SK-N-SH (cell line): ENCODE measurements around the gene MDH2. TPM values are rescaled to one million over a fixed set of nuclear protein-coding genes. Genes with fewer than 3 reads are reported as not detected.

Source experiments
- CTCF ChIA-PET: fragments of 300-600, 350-600 bp; formaldehyde crosslinking; extraction: SDS; loops from one replicate; lab custom pipeline; 2021; lab: Yijun Ruan, JAX
- POLR2A ChIA-PET: fragments of 350-600 bp; sonication (Branson Sonifier 250); formaldehyde crosslinking; extraction: SDS; loops from one replicate; lab custom pipeline; 2020; ENCODE audit warnings: antibody characterized with exemption, inconsistent platforms; lab: Yijun Ruan, JAX
- DNase-seq: peaks from one replicate; pipeline ENCODE4 v3.0.0; 2012
- H2AFZ ChIP-seq: fragments of 200-600 bp; sonication (generic); 2 replicates; pipeline ENCODE4 v1.8.1; 2016; ENCODE audit warnings: antibody characterized with exemption, mild to moderate bottlenecking, low read depth
- H3F3A ChIP-seq: fragments of 200-600 bp; sonication (generic); replicated peaks from 2 replicates; pipeline ENCODE3; 2016; ENCODE audit warnings: antibody characterized with exemption, mild to moderate bottlenecking; ENCODE audit not compliant: insufficient read depth
- H3K27ac ChIP-seq, 2 experiments: fragments of 200-500 bp in 1 of 2; fragments of 200-600 bp in 1 of 2; sonication (Bioruptor generic) in 1 of 2; sonication (generic), shearing (Covaris generic) in 1 of 2; 2 replicates each; pipeline versions ENCODE4 v1.5.1 to v1.6.1; 2014 to 2016; ENCODE audit warnings: low read depth in 2 of 2, inconsistent platforms in 1 of 2, low read length in 1 of 2, mild to moderate bottlenecking in 1 of 2, mixed read lengths in 1 of 2
- H3K27me3 ChIP-seq: fragments of 200-600 bp; sonication (generic), shearing (Covaris generic); 2 replicates; pipeline ENCODE4 v1.6.1; 2016; ENCODE audit warnings: mixed run types; ENCODE audit not compliant: insufficient read depth
- H3K36me3 ChIP-seq, 2 experiments: fragments of 200-500 bp in 1 of 2; fragments of 200-600 bp in 1 of 2; sonication (Bioruptor generic) in 1 of 2; sonication (generic) in 1 of 2; replicated peaks in 1 of 2; 2 replicates each; pipeline versions ENCODE3 to v1.5.1; 2014 to 2016; ENCODE audit warnings: low read length in 1 of 2, mild to moderate bottlenecking in 1 of 2; ENCODE audit not compliant: insufficient read depth in 2 of 2, control insufficient read depth in 1 of 2
- H3K4me1 ChIP-seq, 2 experiments: fragments of 200-500 bp in 1 of 2; fragments of 200-600 bp in 1 of 2; sonication (Bioruptor generic) in 1 of 2; sonication (generic), shearing (Covaris generic) in 1 of 2; 2 replicates each; pipeline versions ENCODE4 v1.5.1 to v1.6.1; 2014 to 2016; ENCODE audit warnings: low read depth in 1 of 2, low read length in 1 of 2, mixed run types in 1 of 2; ENCODE audit not compliant: insufficient read depth in 2 of 2, control insufficient read depth in 1 of 2
- H3K4me2 ChIP-seq: fragments of 200-600 bp; sonication (generic), shearing (Covaris generic); 2 replicates; pipeline ENCODE4 v1.6.1; 2017; ENCODE audit warnings: mixed run types
- H3K4me3 ChIP-seq, 2 experiments: fragments of 200-500 bp in 1 of 2; fragments of 200-600 bp in 1 of 2; sonication (Bioruptor generic) in 1 of 2; sonication (generic), shearing (Covaris generic) in 1 of 2; 2 replicates each; pipeline versions ENCODE4 v1.5.1 to v1.8.1; 2014 to 2016; ENCODE audit warnings: low read depth in 2 of 2, inconsistent platforms in 1 of 2, low read length in 1 of 2, mild to moderate bottlenecking in 1 of 2, mixed read lengths in 1 of 2, moderate library complexity in 1 of 2
- H3K79me2 ChIP-seq: fragments of 200-600 bp; sonication (generic); 2 replicates; pipeline ENCODE4 v1.8.1; 2017; ENCODE audit warnings: mild to moderate bottlenecking; ENCODE audit not compliant: insufficient read depth
- H3K9ac ChIP-seq: fragments of 200-600 bp; sonication (generic); 2 replicates; pipeline ENCODE4 v1.6.1; 2017; ENCODE audit warnings: mixed run types
- H3K9me2 ChIP-seq: fragments of 200-600 bp; sonication (generic); 2 replicates; pipeline ENCODE4 v1.6.1; 2017; ENCODE audit warnings: mixed run types
- H3K9me3 ChIP-seq: fragments of 200-600 bp; sonication (generic); 2 replicates; pipeline ENCODE4 v1.6.1; 2017; ENCODE audit warnings: mixed run types, mild to moderate bottlenecking, moderate library complexity
- H4K20me1 ChIP-seq: fragments of 200-600 bp; sonication (generic); 2 replicates; pipeline ENCODE4 v1.6.1; 2017; ENCODE audit warnings: mild to moderate bottlenecking, mixed run types; ENCODE audit not compliant: insufficient read depth
- CHD2 ChIP-seq: fragments of 150-350 bp; IDR thresholded peaks from 2 replicates; pipeline ENCODE4 v1.6.1; 2018; ENCODE audit warnings: low read length; ENCODE audit not compliant: partially characterized antibody
- GATA2 ChIP-seq: sonication (generic); formaldehyde crosslinking; IDR thresholded peaks from 2 replicates; pipeline ENCODE4 v1.5.0; 2020; ENCODE audit warnings: mild to moderate bottlenecking, missing genetic modification reagents
- JUND ChIP-seq: IDR thresholded peaks from 2 replicates; pipeline ENCODE4 v1.4.0; 2012
- MEF2A ChIP-seq: IDR thresholded peaks from 2 replicates; pipeline ENCODE4 v1.4.0; 2012; ENCODE audit warnings: low read depth, borderline replicate concordance
- NRF1 ChIP-seq: IDR thresholded peaks from 2 replicates; pipeline ENCODE4 v1.6.1; 2012; ENCODE audit warnings: low read depth, mild to moderate bottlenecking, low read length
- RAD21 ChIP-seq: IDR thresholded peaks from 2 replicates; pipeline ENCODE4 v1.6.1; 2012; ENCODE audit warnings: mild to moderate bottlenecking, low read length
- RXRA ChIP-seq: IDR thresholded peaks from 2 replicates; pipeline ENCODE4 v1.4.0; 2012; ENCODE audit warnings: low read depth, mild to moderate bottlenecking, borderline replicate concordance
- WGBS: methylation state at CpG from one replicate; pipeline ENCODE4 v1.1.6; 2017; ENCODE audit warnings: low lambda C conversion rate; 5-methylcytosine and 5-hydroxymethylcytosine counted together
- polyA plus RNA-seq, 3 experiments: library from polyadenylated mRNA; depleted of rRNA; stranded (reverse); fragments of >200 nt; gene quantifications; 2 replicates each; pipeline ENCODE4 v1.2.3, GENCODE V29; 2012
- TF ChIP-seq, protein P1 (sequence below): fragments of 200-600 bp; sonication (generic); IDR thresholded peaks from 2 replicates; pipeline ENCODE4 v1.6.1; 2017; ENCODE audit warnings: antibody characterized with exemption, mild to moderate bottlenecking, moderate library complexity
- TF ChIP-seq, protein P2 (sequence below): IDR thresholded peaks from 2 replicates; pipeline ENCODE4 v1.4.0; 2012; ENCODE audit warnings: low read depth, borderline replicate concordance
- TF ChIP-seq, protein P3 (sequence below): IDR thresholded peaks from 2 replicates; pipeline ENCODE4 v1.4.0; 2012; ENCODE audit warnings: low read depth, borderline replicate concordance
- TF ChIP-seq, protein P4 (sequence below): IDR thresholded peaks from 2 replicates; pipeline ENCODE4; 2012

MDH2 gene
- polyA plus RNA-seq, 1 of the 3 experiments (the other 2 are of a cell fraction): 301 TPM

DNA sequence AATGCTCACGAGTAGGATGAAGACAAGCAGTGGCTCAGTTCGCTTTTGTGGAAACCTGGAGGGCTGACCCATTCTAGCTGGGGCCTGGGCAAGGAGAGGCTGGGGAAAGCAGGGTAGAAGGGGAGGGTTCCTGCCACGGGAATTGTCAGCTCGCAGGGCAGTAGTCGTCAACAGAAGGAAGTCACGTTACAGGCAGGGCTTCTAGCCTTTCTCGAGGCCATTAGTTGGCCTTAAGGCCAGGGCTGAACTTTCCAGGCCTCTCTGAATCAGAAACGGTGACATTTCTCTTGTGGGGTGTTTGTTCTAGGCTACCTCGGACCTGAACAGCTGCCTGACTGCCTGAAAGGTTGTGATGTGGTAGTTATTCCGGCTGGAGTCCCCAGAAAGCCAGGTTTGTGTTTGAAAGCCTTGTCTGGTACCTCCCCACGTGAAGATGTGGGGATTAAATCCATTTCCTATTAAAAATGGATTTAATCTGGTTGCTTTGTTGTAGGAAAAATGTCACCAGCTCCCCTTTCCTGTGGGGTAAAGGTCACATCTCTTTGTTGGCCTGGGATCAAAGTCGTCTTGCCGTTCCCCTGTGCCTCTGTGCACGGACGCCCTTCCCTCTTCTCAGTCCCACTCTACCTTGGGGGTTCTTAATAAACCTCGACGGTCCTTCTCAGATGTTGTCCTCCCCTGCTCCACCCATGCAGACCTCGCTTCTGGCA lies 9.4 kb downstream of the MDH2 start:
- peaks cover 55% of the 10 kb centered on the region for H3K79me2 ChIP-seq
- no peak overlapping the region for H2AFZ ChIP-seq
- peaks cover 58 to 80% of the 10 kb centered on the region in 2 experiments for H3K36me3 ChIP-seq
- no peak for DNase-seq
- H3K27ac ChIP-seq: no peak overlapping the region
- H3K9me2 ChIP-seq: no peaks in the 10 kb centered on the region
- peaks cover 17% of the 10 kb centered on the region for H3F3A ChIP-seq
- POLR2A ChIA-PET: interaction anchor here (2.3 kb wide), 1 partner anchor 10 kb away, joined by 8 read pairs; the partner anchor contains the start of genes MDH2 and STYXL1
- H3K4me1 ChIP-seq: peaks cover 0 to 21% of the 10 kb centered on the region in 2 experiments; a peak in 2 of 4 replicates
- CTCF ChIA-PET: interaction anchor here (0.7 kb wide), 1 partner anchor 106 kb away, joined by 3 read pairs; no protein-coding TSS in a partner anchor
- H3K9ac ChIP-seq: no peak overlapping the region
- H3K27me3 ChIP-seq: no peaks in the 10 kb centered on the region
- no peak overlapping the region for H3K4me3 ChIP-seq
- no peaks in the 10 kb centered on the region for H3K9me3 ChIP-seq
- peaks cover 39% of the 10 kb centered on the region for H4K20me1 ChIP-seq
- WGBS: 90% methylated on average over 18 of the region's 18 CpGs
- TF ChIP-seq, protein P1, sequence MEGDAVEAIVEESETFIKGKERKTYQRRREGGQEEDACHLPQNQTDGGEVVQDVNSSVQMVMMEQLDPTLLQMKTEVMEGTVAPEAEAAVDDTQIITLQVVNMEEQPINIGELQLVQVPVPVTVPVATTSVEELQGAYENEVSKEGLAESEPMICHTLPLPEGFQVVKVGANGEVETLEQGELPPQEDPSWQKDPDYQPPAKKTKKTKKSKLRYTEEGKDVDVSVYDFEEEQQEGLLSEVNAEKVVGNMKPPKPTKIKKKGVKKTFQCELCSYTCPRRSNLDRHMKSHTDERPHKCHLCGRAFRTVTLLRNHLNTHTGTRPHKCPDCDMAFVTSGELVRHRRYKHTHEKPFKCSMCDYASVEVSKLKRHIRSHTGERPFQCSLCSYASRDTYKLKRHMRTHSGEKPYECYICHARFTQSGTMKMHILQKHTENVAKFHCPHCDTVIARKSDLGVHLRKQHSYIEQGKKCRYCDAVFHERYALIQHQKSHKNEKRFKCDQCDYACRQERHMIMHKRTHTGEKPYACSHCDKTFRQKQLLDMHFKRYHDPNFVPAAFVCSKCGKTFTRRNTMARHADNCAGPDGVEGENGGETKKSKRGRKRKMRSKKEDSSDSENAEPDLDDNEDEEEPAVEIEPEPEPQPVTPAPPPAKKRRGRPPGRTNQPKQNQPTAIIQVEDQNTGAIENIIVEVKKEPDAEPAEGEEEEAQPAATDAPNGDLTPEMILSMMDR: no peak
- TF ChIP-seq JUND: no peak
- no peak for TF ChIP-seq RXRA
- TF ChIP-seq, protein P2, sequence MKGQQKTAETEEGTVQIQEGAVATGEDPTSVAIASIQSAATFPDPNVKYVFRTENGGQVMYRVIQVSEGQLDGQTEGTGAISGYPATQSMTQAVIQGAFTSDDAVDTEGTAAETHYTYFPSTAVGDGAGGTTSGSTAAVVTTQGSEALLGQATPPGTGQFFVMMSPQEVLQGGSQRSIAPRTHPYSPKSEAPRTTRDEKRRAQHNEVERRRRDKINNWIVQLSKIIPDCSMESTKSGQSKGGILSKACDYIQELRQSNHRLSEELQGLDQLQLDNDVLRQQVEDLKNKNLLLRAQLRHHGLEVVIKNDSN: no peak
- TF ChIP-seq RAD21: no peak
- TF ChIP-seq MEF2A: no peak
- no peak for TF ChIP-seq NRF1
- no peak for TF ChIP-seq CHD2
- TF ChIP-seq, protein P3, sequence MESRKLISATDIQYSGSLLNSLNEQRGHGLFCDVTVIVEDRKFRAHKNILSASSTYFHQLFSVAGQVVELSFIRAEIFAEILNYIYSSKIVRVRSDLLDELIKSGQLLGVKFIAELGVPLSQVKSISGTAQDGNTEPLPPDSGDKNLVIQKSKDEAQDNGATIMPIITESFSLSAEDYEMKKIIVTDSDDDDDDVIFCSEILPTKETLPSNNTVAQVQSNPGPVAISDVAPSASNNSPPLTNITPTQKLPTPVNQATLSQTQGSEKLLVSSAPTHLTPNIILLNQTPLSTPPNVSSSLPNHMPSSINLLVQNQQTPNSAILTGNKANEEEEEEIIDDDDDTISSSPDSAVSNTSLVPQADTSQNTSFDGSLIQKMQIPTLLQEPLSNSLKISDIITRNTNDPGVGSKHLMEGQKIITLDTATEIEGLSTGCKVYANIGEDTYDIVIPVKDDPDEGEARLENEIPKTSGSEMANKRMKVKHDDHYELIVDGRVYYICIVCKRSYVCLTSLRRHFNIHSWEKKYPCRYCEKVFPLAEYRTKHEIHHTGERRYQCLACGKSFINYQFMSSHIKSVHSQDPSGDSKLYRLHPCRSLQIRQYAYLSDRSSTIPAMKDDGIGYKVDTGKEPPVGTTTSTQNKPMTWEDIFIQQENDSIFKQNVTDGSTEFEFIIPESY: no peak
- TF ChIP-seq, protein P4, sequence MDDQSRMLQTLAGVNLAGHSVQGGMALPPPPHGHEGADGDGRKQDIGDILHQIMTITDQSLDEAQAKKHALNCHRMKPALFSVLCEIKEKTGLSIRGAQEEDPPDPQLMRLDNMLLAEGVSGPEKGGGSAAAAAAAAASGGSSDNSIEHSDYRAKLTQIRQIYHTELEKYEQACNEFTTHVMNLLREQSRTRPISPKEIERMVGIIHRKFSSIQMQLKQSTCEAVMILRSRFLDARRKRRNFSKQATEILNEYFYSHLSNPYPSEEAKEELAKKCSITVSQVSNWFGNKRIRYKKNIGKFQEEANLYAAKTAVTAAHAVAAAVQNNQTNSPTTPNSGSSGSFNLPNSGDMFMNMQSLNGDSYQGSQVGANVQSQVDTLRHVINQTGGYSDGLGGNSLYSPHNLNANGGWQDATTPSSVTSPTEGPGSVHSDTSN: no peak
- TF ChIP-seq GATA2 (CRISPR knock-in tag): no peak
- H3K4me2 ChIP-seq: no peak overlapping the region
